HG03342 (cell line): ENCODE results near the gene CDK7.
"Not testable (repeated sequence)": the region's sequence is repeated elsewhere in the genome, so short reads cannot be mapped to it uniquely, and the experiment has no call there.

ENCODE experiments used
- ATAC-seq: cut with Tn5 transposase; IDR thresholded peaks from one replicate; pipeline ENCODE4 v1.9.1; 2021; ENCODE audit warnings: mild to moderate bottlenecking, moderate library complexity; ENCODE audit not compliant: unreplicated experiment

CDK7 gene

DNA sequence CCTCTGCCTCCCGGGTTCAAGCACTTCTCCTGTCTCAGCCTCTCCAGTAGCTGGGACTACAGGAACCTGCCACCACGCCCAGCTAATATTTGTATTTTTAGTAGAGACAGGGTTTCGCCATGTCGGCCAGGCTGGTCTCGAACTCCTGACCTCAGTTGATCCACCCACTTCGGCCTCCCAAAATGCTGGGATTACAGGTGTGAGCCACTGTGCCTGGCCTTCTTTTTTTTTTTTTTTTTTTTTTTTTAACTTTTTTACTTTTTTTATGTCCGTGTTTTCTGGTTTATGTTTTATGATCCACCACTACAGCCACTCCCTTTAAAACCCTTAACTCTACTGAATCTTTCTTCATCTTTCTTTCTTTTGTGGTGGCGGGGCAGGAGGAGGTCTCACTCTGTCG is 2.0 kb downstream of the CDK7 start:
- not testable (repeated sequence) for ATAC-seq

DNA sequence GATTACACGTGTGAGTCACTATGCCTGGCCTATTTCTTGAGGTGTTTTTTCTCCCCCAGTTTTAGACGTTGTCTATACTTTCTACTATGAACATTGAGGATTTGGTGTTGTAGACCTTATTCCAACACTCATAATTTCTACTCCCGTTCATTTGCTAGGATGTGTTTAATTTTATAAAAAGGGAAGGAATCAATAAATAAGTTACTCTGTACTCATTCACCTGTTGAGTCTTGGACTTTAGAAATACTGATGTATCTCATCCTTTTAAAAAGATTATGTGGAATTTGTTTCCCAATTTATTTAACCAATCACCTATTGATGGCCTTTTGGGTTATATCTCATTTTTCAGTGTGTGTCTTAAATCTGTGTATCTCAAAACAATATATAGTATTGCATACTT is 3.2 kb downstream of the CDK7 start:
- ATAC-seq = no peak

DNA sequence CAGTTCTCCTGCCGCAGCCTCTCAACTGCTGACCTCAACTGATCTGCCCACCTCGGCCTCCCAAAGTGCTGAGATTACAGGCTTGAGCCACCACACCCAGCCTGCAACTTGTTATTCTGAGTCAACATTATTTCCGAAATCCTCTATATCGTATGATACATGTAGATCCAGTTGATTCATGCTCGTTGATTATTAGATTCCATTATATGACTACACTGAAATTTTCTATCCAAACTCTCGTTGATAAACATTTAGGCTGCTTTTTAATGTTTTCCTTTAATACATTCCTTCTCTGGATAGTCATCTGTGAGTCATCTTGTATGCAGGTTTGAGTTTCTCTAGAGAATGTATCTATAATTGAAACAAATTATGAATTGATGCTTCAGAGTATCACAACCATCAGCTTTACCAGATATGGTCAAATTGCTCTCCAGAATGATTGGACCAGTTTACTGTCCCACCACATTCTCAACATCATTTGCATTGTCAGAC is 4.1 kb downstream of the CDK7 start:
- no peak for ATAC-seq

DNA sequence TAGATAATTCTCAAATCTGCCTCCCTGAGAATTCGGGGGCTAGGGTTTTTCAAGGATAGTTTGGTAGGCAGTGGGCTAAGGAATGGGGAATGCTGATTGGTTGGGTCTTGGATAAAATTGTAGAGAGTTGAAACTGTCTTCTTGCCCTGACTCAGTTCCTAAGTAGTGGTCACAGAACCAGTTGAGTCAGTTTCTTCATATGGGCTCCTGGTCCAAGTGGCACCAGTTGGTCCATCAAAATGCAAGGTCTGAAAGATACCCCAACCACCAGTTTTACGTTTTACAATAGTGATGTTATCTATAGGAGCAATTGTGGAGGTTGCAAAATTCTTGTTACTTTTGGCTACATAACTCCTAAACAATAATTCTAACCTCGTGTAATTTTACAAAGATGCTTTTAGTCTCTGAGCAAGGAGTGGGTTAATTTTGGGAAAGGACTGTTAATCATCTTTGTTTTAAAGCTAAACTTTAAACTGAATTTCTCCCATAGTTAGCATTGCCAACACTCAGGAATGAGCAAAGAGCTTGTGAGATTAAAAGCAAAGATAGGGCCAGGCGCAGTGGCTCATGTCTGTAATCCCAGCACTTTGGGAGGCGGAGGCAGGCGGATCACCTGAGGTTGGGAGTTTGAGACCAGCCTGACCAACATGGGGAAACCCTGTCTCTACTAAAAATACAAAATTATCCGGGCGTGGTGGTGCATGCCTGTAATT is 7.7 kb downstream of the CDK7 start:
- no peak for ATAC-seq

DNA sequence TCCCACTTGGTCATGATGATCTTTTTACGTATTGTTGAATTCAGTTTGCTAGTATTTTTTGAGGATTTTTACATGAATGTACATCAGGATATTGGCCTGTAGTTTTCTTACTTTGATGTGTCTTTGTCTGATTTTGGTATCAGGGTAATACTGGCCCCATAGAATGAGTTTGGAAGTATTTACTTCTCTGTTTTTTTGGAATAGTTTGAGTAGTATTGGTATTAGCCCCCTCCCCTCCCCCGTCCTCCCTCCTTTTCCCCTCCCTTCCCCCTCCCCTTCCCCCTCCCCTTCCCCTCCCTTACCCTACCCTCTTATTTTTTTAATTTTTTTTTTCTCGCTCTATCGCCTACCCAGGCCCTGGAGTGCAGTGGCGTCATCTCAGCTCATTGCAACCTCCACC is 10.3 kb downstream of the CDK7 start:
- no peak for ATAC-seq

DNA sequence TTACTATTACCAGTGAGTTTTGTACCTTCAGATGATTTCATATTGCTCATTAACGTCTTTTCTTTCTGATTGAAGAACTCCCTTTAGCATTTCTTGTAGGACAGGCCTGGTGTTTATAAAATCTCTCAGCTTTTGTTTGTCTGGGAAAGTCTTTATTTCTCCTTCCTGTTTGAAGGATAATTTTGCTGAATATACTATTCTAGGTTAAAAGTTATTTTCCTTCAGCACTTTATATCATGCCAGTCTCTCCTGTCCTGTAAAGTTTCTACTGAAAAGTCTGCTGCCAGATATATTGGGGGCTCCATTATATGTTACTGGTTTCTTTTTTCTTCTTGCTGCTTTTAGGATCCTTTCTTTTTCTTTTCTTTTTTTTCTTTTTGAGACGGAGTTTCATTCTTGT is 13.3 kb downstream of the CDK7 start:
- no peak for ATAC-seq

DNA sequence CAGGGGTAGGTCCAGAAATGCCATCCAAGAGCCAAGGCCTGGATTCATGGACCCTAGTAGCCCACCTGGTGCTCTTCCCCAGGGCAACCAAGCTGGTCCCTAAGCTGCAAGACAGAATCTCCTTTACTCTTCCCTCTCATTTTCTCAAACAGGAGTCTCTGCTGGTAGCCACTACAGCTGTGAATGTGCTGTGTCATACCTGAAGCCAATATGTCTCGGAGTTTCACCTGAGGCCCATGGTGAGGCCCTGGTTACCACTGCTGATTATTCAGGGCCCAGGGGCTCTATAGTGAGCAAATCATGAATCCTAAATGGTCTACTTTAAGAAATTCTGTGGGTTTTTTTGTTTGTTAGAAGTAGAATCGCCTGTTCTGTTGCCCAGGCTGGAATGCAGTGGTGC is 15.9 kb downstream of the CDK7 start:
- ATAC-seq = no peak

DNA sequence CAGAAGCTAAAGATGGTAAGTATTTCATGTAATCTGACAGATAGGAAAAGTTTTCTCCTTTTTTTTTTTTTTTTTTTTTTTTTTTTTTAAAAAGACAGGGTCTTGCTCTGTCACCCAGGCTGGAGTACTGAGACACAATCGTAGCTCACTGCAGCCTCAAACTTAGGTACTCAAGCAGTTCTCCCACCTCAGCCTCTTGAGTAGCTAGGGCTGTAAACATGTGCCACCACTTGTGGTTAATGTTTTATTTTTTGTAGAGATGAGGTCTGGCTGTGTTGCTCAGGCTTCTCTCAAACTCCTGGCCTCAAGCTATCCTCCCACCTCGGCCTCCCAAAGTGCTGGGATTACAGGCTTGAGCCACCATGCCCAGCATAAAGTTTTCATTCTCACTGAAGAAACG is 17.8 kb downstream of the CDK7 start:
- no peak for ATAC-seq

DNA sequence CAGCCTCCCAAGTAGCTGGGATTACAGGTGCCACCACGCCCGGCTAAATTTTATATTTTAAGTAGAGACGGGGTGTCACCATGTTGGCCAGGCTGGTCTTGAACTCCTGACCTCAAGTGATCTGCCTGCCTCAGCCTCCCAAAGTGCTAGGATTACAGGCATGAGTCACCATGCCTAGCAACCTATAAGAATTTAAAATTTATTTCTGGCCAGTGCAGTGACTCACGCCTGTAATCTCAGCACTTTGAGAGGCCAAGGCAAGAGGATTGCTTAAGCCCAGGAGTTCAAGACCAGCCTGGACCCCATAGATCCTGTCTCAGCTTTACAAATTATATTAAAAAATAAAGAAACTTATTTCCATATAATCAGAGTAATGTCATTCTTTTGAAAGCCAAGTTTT is 21.3 kb downstream of the CDK7 start:
- ATAC-seq = not testable (repeated sequence)

DNA sequence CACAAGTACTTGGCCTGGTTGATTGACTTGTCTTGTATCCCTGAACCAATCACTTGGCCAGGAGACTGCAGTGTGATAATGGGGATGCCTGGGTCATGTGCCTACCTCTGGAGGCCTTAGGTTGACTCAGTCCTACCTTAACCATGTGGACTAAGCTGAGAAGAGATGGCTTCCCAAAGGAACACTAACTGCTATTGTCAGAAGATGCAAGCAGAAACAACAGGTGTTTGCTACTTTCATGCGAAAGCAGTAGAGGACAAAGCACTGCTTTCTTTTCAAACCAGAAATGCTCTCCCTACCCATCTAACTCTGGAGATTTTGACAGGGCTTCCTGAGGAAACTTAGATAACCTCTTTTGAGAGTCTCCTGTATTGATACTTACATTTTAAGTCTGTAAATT is 22.9 kb downstream of the CDK7 start:
- no peak for ATAC-seq

DNA sequence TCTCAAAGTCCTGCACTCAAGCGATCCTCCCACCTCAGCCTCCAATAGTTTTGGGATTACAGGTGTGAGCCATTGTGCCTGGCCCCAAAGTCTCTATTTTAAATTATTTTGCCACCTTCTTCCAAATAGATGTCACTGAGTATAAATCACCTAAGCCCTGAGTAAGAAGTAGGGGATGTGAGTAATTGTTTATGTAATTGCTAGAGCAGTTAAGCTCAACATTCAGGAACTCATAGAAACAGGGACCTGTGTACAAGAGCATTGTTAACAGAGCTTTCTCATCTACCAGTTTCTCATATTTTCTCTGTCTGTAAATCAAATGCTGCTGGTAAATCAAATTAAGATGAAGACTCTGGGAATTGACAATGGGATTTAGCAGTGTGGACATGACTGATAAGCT is 26.3 kb downstream of the CDK7 start:
- ATAC-seq = no peak

DNA sequence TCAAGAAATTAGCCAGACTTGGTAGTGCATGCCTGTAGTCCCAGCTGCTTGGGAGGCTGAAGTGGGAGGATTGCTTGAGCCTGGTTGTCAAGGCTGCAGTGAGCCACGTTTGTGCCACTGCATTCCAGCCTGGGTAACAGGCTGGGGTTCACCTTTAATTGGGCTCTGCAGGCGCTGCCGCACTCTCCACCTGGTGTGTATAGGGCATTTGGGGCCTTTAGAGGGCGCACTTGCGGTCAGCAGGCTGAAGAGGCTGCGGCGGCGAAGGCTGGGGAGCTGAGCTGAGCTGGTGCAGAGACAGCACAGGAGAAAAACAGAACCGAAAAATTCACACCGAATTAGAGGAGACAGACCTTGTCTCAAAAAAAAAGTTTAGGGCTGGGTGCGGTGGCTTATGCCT is 31.2 kb downstream of the CDK7 start:
- no peak for ATAC-seq

DNA sequence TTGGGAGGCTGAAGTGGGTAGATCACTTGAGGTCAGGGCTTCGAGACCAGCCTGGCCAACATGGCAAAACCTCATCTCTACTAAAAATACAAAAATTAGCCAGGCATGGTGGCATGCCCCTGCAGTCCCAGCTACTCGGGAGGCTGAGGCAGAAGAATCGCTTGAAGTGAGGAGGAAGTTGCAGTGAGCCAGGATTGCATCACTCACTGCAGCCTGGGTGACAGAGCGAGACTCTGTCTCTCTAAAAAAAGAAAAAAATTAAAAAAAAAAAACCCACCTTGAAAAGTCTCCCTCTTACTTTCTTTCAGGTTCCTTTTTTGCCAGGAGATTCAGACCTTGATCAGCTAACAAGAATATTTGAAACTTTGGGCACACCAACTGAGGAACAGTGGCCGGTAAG is 34.2 kb downstream of the CDK7 start:
- no peak for ATAC-seq

DNA sequence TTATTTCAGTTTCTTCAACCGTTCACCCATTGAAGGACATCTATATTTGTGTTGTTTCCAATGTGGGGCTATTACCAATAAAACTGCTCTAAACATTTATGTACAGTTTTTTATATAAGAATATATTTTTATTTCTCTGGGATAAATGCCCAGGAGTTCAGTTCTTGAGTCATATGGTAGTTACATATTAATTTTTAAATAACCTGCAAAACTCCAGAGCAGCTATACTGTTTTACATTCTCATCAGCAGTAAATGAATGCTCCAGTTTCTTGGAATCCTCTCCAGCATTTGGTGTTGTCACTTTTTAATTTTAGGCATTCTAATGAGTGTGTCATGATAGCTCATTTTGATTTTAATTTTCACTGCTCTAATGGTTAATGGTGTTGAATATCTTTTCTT is 36.2 kb downstream of the CDK7 start:
- ATAC-seq = no peak

DNA sequence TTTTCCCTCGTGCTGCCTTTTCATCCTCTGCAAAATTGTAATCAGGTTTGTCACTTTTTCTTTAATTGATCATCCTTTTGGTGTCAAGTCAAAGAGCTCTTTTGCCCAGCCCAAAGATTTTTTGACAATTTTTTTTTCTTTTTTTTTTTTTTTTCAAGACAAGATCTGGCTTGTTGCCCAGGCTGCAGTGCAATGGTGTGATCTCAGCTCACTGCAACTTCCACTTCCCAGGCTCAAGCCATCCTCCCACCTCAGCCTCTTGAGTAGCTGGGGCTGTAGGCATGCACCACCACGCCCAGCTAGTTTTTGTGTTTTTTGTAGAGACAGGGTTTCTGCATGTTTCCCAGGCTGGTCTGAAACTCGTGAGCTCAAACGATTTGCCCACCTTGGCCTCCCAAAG is 36.7 kb downstream of the CDK7 start:
- no peak for ATAC-seq

DNA sequence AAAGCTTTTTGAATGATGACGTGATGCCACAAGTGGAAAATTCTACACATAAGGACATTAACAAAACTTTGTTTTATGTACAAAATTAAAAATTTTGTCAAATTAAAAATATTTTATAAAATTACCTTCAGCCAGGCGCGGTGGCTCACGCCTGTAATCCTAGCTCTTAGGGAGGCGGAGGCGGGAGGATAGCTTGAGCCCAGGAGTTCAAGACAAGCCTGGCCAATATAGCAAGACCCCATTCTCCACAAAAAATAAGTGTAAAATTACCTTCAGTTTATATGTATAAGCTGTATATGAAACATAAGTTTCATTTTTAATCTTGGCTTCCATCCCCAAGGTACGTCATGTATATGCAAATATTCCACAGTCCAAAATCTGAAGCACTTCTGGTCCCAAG is 40.9 kb downstream of the CDK7 start:
- ATAC-seq = no peak

DNA sequence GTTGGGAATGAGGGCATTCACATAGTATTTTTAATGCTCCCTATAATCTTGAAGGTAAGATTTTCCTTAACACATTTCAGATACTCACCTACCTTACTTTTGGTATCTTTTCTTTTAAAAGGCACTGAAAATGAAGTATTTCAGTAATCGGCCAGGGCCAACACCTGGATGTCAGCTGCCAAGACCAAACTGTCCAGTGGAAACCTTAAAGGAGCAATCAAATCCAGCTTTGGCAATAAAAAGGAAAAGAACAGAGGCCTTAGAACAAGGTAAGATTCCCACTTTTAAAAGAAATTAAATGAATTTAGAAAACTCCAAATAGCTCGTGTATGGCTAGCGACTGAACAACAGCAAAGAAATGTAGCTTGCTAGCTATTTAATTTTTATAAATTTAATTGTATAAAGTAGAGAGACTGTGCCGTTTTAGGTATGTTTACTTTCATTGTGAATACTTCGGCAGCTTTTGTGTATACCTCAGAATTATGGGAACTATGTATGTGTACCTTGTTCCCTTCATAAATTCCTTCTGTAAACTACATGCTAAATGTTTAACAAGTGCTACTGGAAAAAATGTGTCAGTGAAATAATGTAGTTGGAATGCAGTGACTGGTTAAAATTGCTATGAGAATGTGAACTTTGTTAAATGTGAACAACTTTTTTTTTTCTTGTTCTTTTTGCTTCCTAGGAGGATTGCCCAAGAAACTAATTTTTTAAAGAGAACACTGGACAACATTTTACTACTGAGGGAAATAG is 41.9 kb downstream of the CDK7 start:
- no peak for ATAC-seq

DNA sequence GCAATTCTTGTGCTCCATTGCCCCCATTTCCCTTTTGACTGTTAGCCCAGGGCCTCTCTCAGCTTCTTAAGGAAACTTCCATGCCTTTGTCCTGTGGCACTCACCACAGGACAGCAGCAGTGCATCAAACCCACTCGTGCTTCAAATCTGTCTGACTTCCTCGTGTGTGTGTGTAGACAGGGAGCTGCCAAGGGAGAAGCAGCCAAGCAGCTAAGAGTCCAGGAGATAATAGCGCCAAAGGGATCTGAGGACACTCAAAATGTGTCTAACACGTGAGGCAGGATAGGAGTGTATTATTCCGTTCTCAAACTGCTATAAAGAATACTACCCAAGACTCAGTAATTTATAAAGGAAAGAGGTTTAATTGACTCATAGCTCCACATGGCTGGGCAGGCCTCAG is 44.8 kb downstream of the CDK7 start:
- ATAC-seq = no peak

DNA sequence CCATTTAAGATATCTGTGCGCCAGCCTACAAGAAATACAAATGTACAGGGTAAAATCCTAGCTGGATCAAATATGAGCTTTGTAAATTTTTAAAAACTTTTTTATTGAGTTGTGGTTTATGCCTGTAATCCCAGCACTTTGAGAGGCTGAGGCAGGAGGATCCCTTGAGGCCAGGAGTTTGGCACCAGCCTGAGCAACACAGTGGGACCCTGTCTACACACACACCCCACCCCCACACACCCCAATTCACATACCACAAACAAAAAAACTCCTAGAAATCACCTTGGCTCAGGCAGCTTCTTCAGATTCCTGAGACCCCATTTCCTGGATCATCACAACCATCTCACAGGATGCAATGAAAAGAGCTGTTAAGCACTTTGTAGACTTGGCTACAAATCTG is 46.4 kb downstream of the CDK7 start:
- no peak for ATAC-seq

DNA sequence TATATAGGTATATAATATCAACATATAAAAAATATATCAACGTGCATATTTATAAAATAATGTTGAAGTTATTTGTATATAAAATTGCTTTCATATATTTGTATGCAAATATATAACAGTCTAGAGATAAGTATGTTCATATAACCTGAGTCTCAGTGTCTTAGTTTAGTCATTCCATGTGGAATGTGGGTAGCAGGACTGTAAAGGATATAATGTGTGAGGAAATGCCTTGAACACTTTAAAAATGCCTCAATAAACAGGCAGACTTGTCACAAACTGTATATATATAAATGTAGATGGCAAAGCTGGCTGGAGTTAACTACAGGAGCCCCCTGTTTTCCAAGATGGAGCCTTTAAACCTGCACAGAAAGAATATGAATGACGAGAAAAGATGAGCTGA is 49.5 kb downstream of the CDK7 start:
- no peak for ATAC-seq

DNA sequence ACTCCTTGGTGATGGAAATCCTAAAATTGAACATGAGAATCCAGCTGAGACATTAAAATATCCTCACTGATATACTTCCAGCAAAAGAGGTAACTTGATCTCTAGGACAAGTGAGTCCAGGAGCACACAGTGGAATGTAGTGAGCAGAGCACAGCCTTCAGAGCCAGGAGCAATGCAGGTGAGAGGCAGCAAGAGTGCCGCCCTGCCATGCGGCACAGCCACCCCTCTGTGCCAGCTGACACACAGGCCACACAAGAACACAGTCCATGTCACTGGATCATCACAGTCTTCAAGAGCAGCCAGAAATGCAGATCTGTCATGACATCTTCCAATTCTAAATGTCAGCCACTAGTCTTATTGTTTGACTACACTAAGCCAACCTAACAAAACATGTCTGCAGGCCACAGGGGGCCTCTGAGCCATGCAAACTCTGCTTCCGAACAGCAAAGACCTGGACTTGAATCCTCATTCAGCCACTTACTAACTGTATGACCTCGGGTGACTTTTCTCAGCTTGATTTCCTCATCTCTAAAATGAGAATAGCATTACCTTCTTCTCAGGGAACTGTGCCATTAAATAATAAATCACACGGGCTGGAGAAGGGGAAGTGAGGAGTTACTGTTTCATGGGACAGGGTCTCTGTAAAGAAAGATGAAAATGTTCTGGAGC is 50.9 kb downstream of the CDK7 start:
- ATAC-seq = no peak

DNA sequence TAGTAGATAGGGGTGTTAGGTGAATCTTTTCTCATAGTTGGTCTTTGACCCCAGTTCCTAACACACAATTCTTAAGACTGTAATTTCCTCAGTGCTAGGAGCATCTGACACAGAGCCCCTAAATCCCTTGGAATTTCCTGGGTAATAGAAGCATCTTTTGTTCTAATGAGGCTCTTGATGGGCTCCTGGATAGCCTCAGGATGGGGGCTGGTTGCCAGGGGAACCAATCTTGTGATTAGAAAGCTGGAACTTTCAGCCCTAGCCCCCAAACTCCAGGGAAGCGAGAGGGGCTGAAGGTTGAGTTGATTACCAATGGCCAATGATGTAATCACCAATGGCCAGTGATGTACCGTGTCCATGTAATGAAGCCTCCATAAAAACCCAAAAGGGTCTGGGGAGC is 53.4 kb downstream of the CDK7 start:
- no peak for ATAC-seq
